Calu3 (cell line): Measurements from ENCODE around the gene SLC4A8. TPM values are rescaled to one million over a fixed set of nuclear protein-coding genes. Genes with fewer than 3 reads are reported as not detected.
A peak's percentile ranks its signal among the peaks of the same experiment; 100 is the strongest.

Experiments
- BruUV-seq: library from RNA; stranded (reverse); fragments of 400-500 nt; replicated peaks from 2 replicates; lab custom pipeline; 2021; lab: Mats Ljungman, UMichigan
- CTCF ChIA-PET: fragments of 300-600 bp; sonication (Branson Sonifier 250); formaldehyde crosslinking; loops from one replicate; lab custom pipeline; 2022; ENCODE audit warnings: antibody characterized with exemption; lab: Charles Lee
- DNase-seq: peaks from one replicate; pipeline ENCODE4 v3.0.0; 2022
- H3K27ac Mint-ChIP-seq: one replicate; pipeline ENCODE4 v1.8.0; 2022; ENCODE audit warnings: mixed read lengths; ENCODE audit not compliant: unreplicated experiment
- H3K27me3 Mint-ChIP-seq: one replicate; pipeline ENCODE4 v1.8.0; 2022; ENCODE audit warnings: mixed read lengths; ENCODE audit not compliant: unreplicated experiment
- H3K36me3 Mint-ChIP-seq: one replicate; pipeline ENCODE4 v1.8.0; 2022; ENCODE audit warnings: mild to moderate bottlenecking, moderate library complexity, mixed read lengths; ENCODE audit not compliant: insufficient read depth, unreplicated experiment
- H3K4me1 Mint-ChIP-seq: one replicate; pipeline ENCODE4 v1.8.0; 2022; ENCODE audit warnings: mild to moderate bottlenecking, low read depth, mixed read lengths; ENCODE audit not compliant: unreplicated experiment
- H3K4me3 Mint-ChIP-seq: one replicate; pipeline ENCODE4 v1.8.0; 2022; ENCODE audit warnings: mild to moderate bottlenecking, low read depth, moderate library complexity, mixed read lengths; ENCODE audit not compliant: unreplicated experiment
- H3K9me3 Mint-ChIP-seq: one replicate; pipeline ENCODE4 v1.8.0; 2022; ENCODE audit warnings: low read depth, mixed read lengths; ENCODE audit not compliant: unreplicated experiment
- CTCF ChIP-seq: fragments of 200-600 bp; IDR thresholded peaks from one replicate; pipeline ENCODE4 v1.8.0; 2022; ENCODE audit warnings: antibody characterized with exemption; ENCODE audit not compliant: unreplicated experiment
- intact Hi-C: fragments of 100-400 bp; cut with micrococcal nuclease; formaldehyde crosslinking; loops from one replicate; pipeline ENCODE4 v1.10.0; 2022; ENCODE audit not compliant: unreplicated experiment
- total RNA-seq: library from RNA; stranded (reverse); gene quantifications from 2 replicates; pipeline ENCODE4 v1.2.3, GENCODE V29; 2022

The SLC4A8 gene
- total RNA-seq, 1 experiment from 2014 or later = 1.1 TPM

- Mint-ChIP-seq H3K36me3 (no peaks in the 10 kb centered on the region), H3K4me1 (peaks cover 12% of the 10 kb centered on the region), H3K27ac (no peak overlapping the region), H3K27me3 (peaks cover 28% of the 10 kb centered on the region), H3K4me3 (no peak overlapping the region), H3K9me3 (no peaks in the 10 kb centered on the region)
- CTCF ChIA-PET = interaction anchor here (0.5 to 1.5 kb wide), 5 partner anchors 102 to 1667 kb away, joined by 3 to 12 read pairs (median 3); no protein-coding TSS in a partner anchor
- BruUV-seq = no TSS peak
- intact Hi-C loops = loop anchor here (5.0 kb wide), 1 partner anchor 146 kb away; no protein-coding TSS in a partner anchor
- no peak for DNase-seq
- TF ChIP-seq CTCF = no peak
Measured at GRCh38 chr12:51531284-51531977, 106.8 kb downstream of the SLC4A8 start.

- no TSS peak for BruUV-seq
Measured at GRCh38 chr12:51531978-51532497, 107.4 kb downstream of the SLC4A8 start.

GRCh38 chr12:51533799-51534198, 109.2 kb downstream of the SLC4A8 start:
- no peak overlapping the region for H3K4me3 Mint-ChIP-seq
- DNase-seq = no peak
- H3K9me3 Mint-ChIP-seq = no peaks in the 10 kb centered on the region

More at GRCh38 chr12:51531978-51532497, 107.4 kb downstream of the SLC4A8 start:
- no peak overlapping the region for H3K4me3 Mint-ChIP-seq
- peak; percentile 54 for TF ChIP-seq CTCF
- H3K36me3 Mint-ChIP-seq = no peaks in the 10 kb centered on the region
- H3K9me3 Mint-ChIP-seq = no peaks in the 10 kb centered on the region
- intact Hi-C loops = loop anchor here (1.0 to 5.0 kb wide), 2 partner anchors 111 to 145 kb away; no protein-coding TSS in a partner anchor
- H3K4me1 Mint-ChIP-seq = peaks cover 12% of the 10 kb centered on the region
- CTCF ChIA-PET = interaction anchor here (0.5 to 1.5 kb wide), 7 partner anchors 10 to 1666 kb away, joined by 3 to 12 read pairs (median 3); no protein-coding TSS in a partner anchor
- peak; percentile 70 for DNase-seq
- no peak overlapping the region for H3K27ac Mint-ChIP-seq
- H3K27me3 Mint-ChIP-seq = peaks cover 28% of the 10 kb centered on the region

More at GRCh38 chr12:51533799-51534198, 109.2 kb downstream of the SLC4A8 start:
- Mint-ChIP-seq H3K4me1 (peaks cover 12% of the 10 kb centered on the region), H3K27ac (no peak overlapping the region), H3K27me3 (peaks cover 28% of the 10 kb centered on the region), H3K36me3 (no peaks in the 10 kb centered on the region)
- BruUV-seq = no TSS peak
- intact Hi-C loops = loop anchor here (1.0 to 5.0 kb wide), 2 partner anchors 144 to 291 kb away; no protein-coding TSS in a partner anchor
- CTCF ChIA-PET = interaction anchor here (0.7 to 1.4 kb wide), 3 partner anchors 13 to 290 kb away, joined by 4 to 6 read pairs (median 4); no protein-coding TSS in a partner anchor
- no peak for TF ChIP-seq CTCF
